Hematopoietic multipotent progenitor cell (in vitro differentiated cells): ENCODE data around the gene ANK3. TPM values are rescaled to one million over a fixed set of nuclear protein-coding genes. Genes with fewer than 3 reads are reported as not detected.

Experiments used
- DNase-seq, 3 donors: peaks; one replicate each; pipeline ENCODE4 v3.0.0-alpha.2; 2011 to 2015; ENCODE audit warnings: low read depth in 2 of 3, low spot score in 2 of 3
- total RNA-seq: library from RNA; depleted of rRNA; stranded (reverse); fragments of >200 nt; gene quantifications from one replicate; pipeline ENCODE4 v1.2.3, GENCODE V29; 2012

The ANK3 gene
- total RNA-seq, 1 donor, result 3.2 TPM

- DNase-seq, result no peak
These were observed 40.7 kb downstream of the ANK3 start for GRCh38 chr10:60348982-60349381.

GRCh38 chr10:60347270-60347669, 42.4 kb downstream of the ANK3 start:
- no peak for DNase-seq

GRCh38 chr10:60346661-60347060, 43.0 kb downstream of the ANK3 start:
- no peak for DNase-seq

GRCh38 chr10:60343254-60343653, 46.4 kb downstream of the ANK3 start:
- DNase-seq, result no peak

GRCh38 chr10:60341969-60342368, 47.7 kb downstream of the ANK3 start:
- DNase-seq, result no peak

GRCh38 chr10:60340973-60341372, 48.7 kb downstream of the ANK3 start:
- DNase-seq, result no peak

GRCh38 chr10:60339757-60340156, 49.9 kb downstream of the ANK3 start:
- no peak for DNase-seq

- no peak for DNase-seq
These were observed 50.9 kb downstream of the ANK3 start for GRCh38 chr10:60338786-60339185.

- DNase-seq, result no peak
These were observed 51.6 kb downstream of the ANK3 start for GRCh38 chr10:60338002-60338564.

- DNase-seq, result no peak
These were observed 52.6 kb downstream of the ANK3 start for GRCh38 chr10:60336901-60337630.

- no peak for DNase-seq
These were observed 54.0 kb downstream of the ANK3 start for GRCh38 chr10:60335708-60336107.

GRCh38 chr10:60334991-60335390, 54.7 kb downstream of the ANK3 start:
- no peak for DNase-seq

GRCh38 chr10:60332371-60332770, 57.3 kb downstream of the ANK3 start:
- no peak for DNase-seq

GRCh38 chr10:60331886-60332285, 57.8 kb downstream of the ANK3 start:
- DNase-seq, result no peak

- DNase-seq, result no peak
These were observed 66.5 kb downstream of the ANK3 start for GRCh38 chr10:60323162-60323561.

GRCh38 chr10:60320666-60321065, 69.0 kb downstream of the ANK3 start:
- no peak for DNase-seq

- DNase-seq, result no peak
These were observed 73.6 kb downstream of the ANK3 start for GRCh38 chr10:60316029-60316428.

GRCh38 chr10:60315311-60315710, 74.4 kb downstream of the ANK3 start:
- DNase-seq, result no peak

- no peak for DNase-seq
These were observed 75.4 kb downstream of the ANK3 start for GRCh38 chr10:60314069-60314940.

GRCh38 chr10:60313589-60313952, 76.1 kb downstream of the ANK3 start:
- DNase-seq, result no peak

GRCh38 chr10:60312818-60313588, 76.7 kb downstream of the ANK3 start:
- no peak for DNase-seq
